ENCODE results near the gene LDLR. TPM values are rescaled to one million over a fixed set of nuclear protein-coding genes. Genes with fewer than 3 reads are reported as not detected.
A peak's percentile ranks its signal among the peaks of the same experiment; 100 is the strongest.
"Not testable (repeated sequence)": the region's sequence is repeated elsewhere in the genome, so short reads cannot be mapped to it uniquely, and the experiment has no call there.

Gene LDLR
- polyA plus RNA-seq, 1 donor = 35.8 TPM

DNA sequence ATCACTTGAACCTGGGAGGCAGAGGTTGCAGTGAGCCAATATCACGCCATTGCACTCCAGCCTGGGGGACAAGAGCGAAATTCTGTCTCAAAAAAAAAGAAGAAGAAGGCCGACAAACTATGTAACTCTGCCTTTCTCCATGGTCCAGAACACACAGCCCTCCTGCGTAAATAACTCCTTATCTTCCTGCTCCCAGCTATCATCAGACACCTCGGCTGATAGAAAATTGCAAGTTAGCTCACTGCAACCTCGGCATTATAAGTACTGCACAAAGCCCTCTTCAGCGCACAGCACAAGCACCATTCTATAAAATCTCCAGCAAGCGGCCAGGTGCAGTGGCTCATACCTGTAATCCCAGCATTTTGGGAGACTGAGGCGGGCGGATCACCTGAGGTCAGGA is 14.4 kb downstream of the LDLR start:
- H3K36me3 ChIP-seq (ENCODE audit: control insufficient read depth, insufficient read depth, low read length) = peaks cover 69% of the 10 kb centered on the region
- not testable (repeated sequence) for DNase-seq; H3K4me1 ChIP-seq (ENCODE audit: control insufficient read depth, insufficient read depth, low read length); H3K4me3 ChIP-seq (ENCODE audit: low read length); H3K27ac ChIP-seq (ENCODE audit: low read length); H3K27me3 ChIP-seq (ENCODE audit: control insufficient read depth, insufficient read depth, low read length); H3K9me3 ChIP-seq (ENCODE audit: control insufficient read depth, low read depth, low read length)
- WGBS (ENCODE audit: insufficient coverage, low lambda C conversion rate) = no CpG with 5 or more reads among the region's 10 CpGs

- Histone ChIP-seq H3K27ac (ENCODE audit: low read length) (no peak overlapping the region), H3K36me3 (ENCODE audit: control insufficient read depth, insufficient read depth, low read length) (peaks cover 78% of the 10 kb centered on the region), H3K4me1 (ENCODE audit: control insufficient read depth, insufficient read depth, low read length) (no peaks in the 10 kb centered on the region), H3K9me3 (ENCODE audit: control insufficient read depth, low read depth, low read length) (no peaks in the 10 kb centered on the region), H3K4me3 (ENCODE audit: low read length) (no peak overlapping the region), H3K27me3 (ENCODE audit: control insufficient read depth, insufficient read depth, low read length) (no peaks in the 10 kb centered on the region)
- 100% methylated on average over 2 of the region's 36 CpGs for WGBS (ENCODE audit: insufficient coverage, low lambda C conversion rate)
- DNase-seq = no peak
Measured at GRCh38 chr19:11105014-11105636, 15.9 kb downstream of the LDLR start.

- Histone ChIP-seq H3K36me3 (ENCODE audit: control insufficient read depth, insufficient read depth, low read length) (peaks cover 81% of the 10 kb centered on the region), H3K27ac (ENCODE audit: low read length) (no peak overlapping the region), H3K4me1 (ENCODE audit: control insufficient read depth, insufficient read depth, low read length) (no peaks in the 10 kb centered on the region), H3K27me3 (ENCODE audit: control insufficient read depth, insufficient read depth, low read length) (no peaks in the 10 kb centered on the region), H3K4me3 (ENCODE audit: low read length) (no peak overlapping the region), H3K9me3 (ENCODE audit: control insufficient read depth, low read depth, low read length) (no peaks in the 10 kb centered on the region)
- WGBS (ENCODE audit: insufficient coverage, low lambda C conversion rate) = no CpG with 5 or more reads among the region's 13 CpGs
- peak in 1 of 2 donors; percentile 30 for DNase-seq
Measured at GRCh38 chr19:11106477-11106876, 17.2 kb downstream of the LDLR start.

DNA sequence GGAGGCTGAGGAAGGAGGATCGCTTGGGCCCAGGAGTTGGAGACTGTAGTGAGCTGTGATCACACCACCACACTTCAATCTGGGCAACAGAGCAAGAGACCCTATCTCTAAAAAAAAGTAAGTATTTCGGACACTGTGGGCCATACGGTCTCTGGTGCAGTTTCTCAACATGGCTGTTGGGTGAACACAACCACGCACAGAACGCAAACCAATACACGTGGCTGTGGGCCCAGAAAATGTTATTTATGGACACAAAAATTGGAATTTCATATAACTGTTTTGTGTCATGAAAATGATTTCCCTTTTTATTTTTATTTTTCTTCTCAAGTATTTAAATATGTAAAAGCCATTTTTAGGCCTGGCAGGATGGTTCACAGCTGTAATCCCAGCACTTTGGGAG is 19.5 kb downstream of the LDLR start:
- WGBS (ENCODE audit: insufficient coverage, low lambda C conversion rate) = 90% methylated on average over 2 of the region's 6 CpGs
- Histone ChIP-seq H3K9me3 (ENCODE audit: control insufficient read depth, low read depth, low read length) (no peaks in the 10 kb centered on the region), H3K4me1 (ENCODE audit: control insufficient read depth, insufficient read depth, low read length) (no peaks in the 10 kb centered on the region), H3K4me3 (ENCODE audit: low read length) (no peak overlapping the region), H3K36me3 (ENCODE audit: control insufficient read depth, insufficient read depth, low read length) (peaks cover 84% of the 10 kb centered on the region), H3K27ac (ENCODE audit: low read length) (no peak overlapping the region), H3K27me3 (ENCODE audit: control insufficient read depth, insufficient read depth, low read length) (no peaks in the 10 kb centered on the region)
- DNase-seq = no peak

DNA sequence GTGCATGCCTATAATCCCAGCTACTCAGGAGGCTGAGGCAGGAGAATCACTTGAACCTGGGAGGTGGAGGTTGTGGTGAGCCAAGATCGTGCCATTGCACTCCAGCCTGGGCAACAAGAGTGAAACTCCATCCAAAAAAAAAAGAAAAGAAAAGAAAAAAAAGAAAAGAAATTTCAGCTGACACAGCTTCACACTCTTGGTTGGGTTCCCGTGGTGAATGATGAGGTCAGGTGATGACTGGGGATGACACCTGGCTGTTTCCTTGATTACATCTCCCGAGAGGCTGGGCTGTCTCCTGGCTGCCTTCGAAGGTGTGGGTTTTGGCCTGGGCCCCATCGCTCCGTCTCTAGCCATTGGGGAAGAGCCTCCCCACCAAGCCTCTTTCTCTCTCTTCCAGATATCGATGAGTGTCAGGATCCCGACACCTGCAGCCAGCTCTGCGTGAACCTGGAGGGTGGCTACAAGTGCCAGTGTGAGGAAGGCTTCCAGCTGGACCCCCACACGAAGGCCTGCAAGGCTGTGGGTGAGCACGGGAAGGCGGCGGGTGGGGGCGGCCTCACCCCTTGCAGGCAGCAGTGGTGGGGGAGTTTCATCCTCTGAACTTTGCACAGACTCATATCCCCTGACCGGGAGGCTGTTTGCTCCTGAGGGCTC is 22.0 kb downstream of the LDLR start:
- 100% methylated on average over 1 of the region's 15 CpGs for WGBS (ENCODE audit: insufficient coverage, low lambda C conversion rate)
- Histone ChIP-seq H3K9me3 (ENCODE audit: control insufficient read depth, low read depth, low read length) (no peaks in the 10 kb centered on the region), H3K27me3 (ENCODE audit: control insufficient read depth, insufficient read depth, low read length) (no peaks in the 10 kb centered on the region), H3K4me1 (ENCODE audit: control insufficient read depth, insufficient read depth, low read length) (no peaks in the 10 kb centered on the region), H3K27ac (ENCODE audit: low read length) (no peak overlapping the region), H3K4me3 (ENCODE audit: low read length) (no peak overlapping the region), H3K36me3 (ENCODE audit: control insufficient read depth, insufficient read depth, low read length) (peaks cover 85% of the 10 kb centered on the region)
- DNase-seq = no peak

DNA sequence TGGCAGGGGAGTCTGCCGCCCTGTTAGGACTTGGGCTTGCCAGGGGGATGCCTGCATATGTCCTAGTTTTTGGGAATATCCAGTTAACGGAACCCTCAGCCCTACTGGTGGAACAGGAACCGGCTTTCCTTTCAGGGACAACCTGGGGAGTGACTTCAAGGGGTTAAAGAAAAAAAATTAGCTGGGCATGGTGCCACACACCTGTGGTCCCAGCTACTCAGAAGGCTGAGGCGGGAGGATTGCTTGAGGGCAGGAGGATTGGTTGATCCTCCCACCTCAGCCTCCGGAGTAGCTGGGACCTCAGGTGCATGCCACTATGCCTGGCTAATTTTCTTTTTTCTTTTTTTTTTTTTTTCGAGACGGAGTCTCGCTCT is 22.5 kb downstream of the LDLR start:
- Histone ChIP-seq H3K9me3 (ENCODE audit: control insufficient read depth, low read depth, low read length) (no peaks in the 10 kb centered on the region), H3K4me3 (ENCODE audit: low read length) (no peak overlapping the region), H3K36me3 (ENCODE audit: control insufficient read depth, insufficient read depth, low read length) (peaks cover 85% of the 10 kb centered on the region), H3K27me3 (ENCODE audit: control insufficient read depth, insufficient read depth, low read length) (no peaks in the 10 kb centered on the region), H3K27ac (ENCODE audit: low read length) (no peak overlapping the region), H3K4me1 (ENCODE audit: control insufficient read depth, insufficient read depth, low read length) (no peaks in the 10 kb centered on the region)
- DNase-seq = no peak
- no CpG with 5 or more reads among the region's 8 CpGs for WGBS (ENCODE audit: insufficient coverage, low lambda C conversion rate)

GRCh38 chr19:11113140-11113708 is 24.0 kb downstream of the LDLR start:
- peaks cover 88% of the 10 kb centered on the region for H3K36me3 ChIP-seq (ENCODE audit: control insufficient read depth, insufficient read depth, low read length)
- WGBS (ENCODE audit: insufficient coverage, low lambda C conversion rate) = no CpG with 5 or more reads among the region's 27 CpGs
- no peaks in the 10 kb centered on the region for H3K27me3 ChIP-seq (ENCODE audit: control insufficient read depth, insufficient read depth, low read length)
- no peak overlapping the region for H3K27ac ChIP-seq (ENCODE audit: low read length)
- no peaks in the 10 kb centered on the region for H3K9me3 ChIP-seq (ENCODE audit: control insufficient read depth, low read depth, low read length)
- no peak for DNase-seq
- H3K4me3 ChIP-seq (ENCODE audit: low read length) = no peak overlapping the region
- no peaks in the 10 kb centered on the region for H3K4me1 ChIP-seq (ENCODE audit: control insufficient read depth, insufficient read depth, low read length)

DNA sequence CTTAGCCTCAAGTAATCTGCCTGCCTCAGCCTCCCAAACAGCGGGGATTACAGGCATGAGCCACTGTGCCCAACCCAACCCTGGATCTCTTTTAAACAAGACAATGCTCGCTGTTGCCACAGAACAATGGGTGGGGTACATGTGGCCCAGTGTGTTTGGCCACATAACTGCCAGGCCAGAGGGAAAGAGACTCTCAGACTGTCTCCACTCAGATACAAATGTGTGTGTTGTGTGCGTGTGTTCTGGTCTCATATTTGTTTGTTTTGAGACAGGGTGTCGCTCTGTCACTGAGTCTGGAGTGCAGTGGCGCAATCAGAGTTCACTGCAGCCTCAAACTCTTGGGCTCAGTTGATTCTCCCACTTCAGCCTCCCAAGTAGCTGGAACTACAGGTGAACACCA is 25.8 kb downstream of the LDLR start:
- Histone ChIP-seq H3K9me3 (ENCODE audit: control insufficient read depth, low read depth, low read length) (no peaks in the 10 kb centered on the region), H3K27ac (ENCODE audit: low read length) (no peak overlapping the region), H3K27me3 (ENCODE audit: control insufficient read depth, insufficient read depth, low read length) (no peaks in the 10 kb centered on the region), H3K4me1 (ENCODE audit: control insufficient read depth, insufficient read depth, low read length) (no peaks in the 10 kb centered on the region), H3K4me3 (ENCODE audit: low read length) (no peak overlapping the region), H3K36me3 (ENCODE audit: control insufficient read depth, insufficient read depth, low read length) (peaks cover 85% of the 10 kb centered on the region)
- no CpG with 5 or more reads among the region's 5 CpGs for WGBS (ENCODE audit: insufficient coverage, low lambda C conversion rate)
- no peak for DNase-seq

DNA sequence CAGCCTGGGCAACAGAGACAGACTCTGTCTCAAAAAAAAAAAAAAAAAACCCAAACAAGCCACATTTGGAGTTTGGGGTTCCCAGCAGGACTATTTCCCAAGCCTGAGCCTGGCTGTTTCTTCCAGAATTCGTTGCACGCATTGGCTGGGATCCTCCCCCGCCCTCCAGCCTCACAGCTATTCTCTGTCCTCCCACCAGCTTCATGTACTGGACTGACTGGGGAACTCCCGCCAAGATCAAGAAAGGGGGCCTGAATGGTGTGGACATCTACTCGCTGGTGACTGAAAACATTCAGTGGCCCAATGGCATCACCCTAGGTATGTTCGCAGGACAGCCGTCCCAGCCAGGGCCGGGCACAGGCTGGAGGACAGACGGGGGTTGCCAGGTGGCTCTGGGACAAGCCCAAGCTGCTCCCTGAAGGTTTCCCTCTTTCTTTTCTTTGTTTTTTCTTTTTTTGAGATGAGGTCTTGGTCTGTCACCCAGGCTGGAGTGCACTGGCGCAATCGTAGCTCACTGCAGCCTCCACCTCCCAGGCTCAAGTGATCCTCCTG is 26.7 kb downstream of the LDLR start:
- H3K4me1 ChIP-seq (ENCODE audit: control insufficient read depth, insufficient read depth, low read length) = no peaks in the 10 kb centered on the region
- H3K36me3 ChIP-seq (ENCODE audit: control insufficient read depth, insufficient read depth, low read length) = peaks cover 87% of the 10 kb centered on the region
- DNase-seq = no peak
- H3K4me3 ChIP-seq (ENCODE audit: low read length) = no peak overlapping the region
- H3K27ac ChIP-seq (ENCODE audit: low read length) = no peak overlapping the region
- no peaks in the 10 kb centered on the region for H3K27me3 ChIP-seq (ENCODE audit: control insufficient read depth, insufficient read depth, low read length)
- H3K9me3 ChIP-seq (ENCODE audit: control insufficient read depth, low read depth, low read length) = no peaks in the 10 kb centered on the region
- 17% methylated on average over 1 of the region's 11 CpGs for WGBS (ENCODE audit: insufficient coverage, low lambda C conversion rate)

- no CpG with 5 or more reads among the region's 9 CpGs for WGBS (ENCODE audit: insufficient coverage, low lambda C conversion rate)
- Histone ChIP-seq H3K9me3 (ENCODE audit: control insufficient read depth, low read depth, low read length) (no peaks in the 10 kb centered on the region), H3K4me3 (ENCODE audit: low read length) (no peak overlapping the region), H3K27me3 (ENCODE audit: control insufficient read depth, insufficient read depth, low read length) (no peaks in the 10 kb centered on the region), H3K4me1 (ENCODE audit: control insufficient read depth, insufficient read depth, low read length) (no peaks in the 10 kb centered on the region), H3K27ac (ENCODE audit: low read length) (no peak overlapping the region), H3K36me3 (ENCODE audit: control insufficient read depth, insufficient read depth, low read length) (peaks cover 84% of the 10 kb centered on the region)
- DNase-seq = no peak
Measured at GRCh38 chr19:11116507-11116906, 27.2 kb downstream of the LDLR start.

All from large intestine (tissue), 3 donors.